GM19025 (cell line): ENCODE results near the gene KIF18A.
"Not testable (repeated sequence)": the region's sequence is repeated elsewhere in the genome, so short reads cannot be mapped to it uniquely, and the experiment has no call there.

ENCODE experiments used
- ATAC-seq: cut with Tn5 transposase; IDR thresholded peaks from one replicate; pipeline ENCODE4 v1.9.1; 2021; ENCODE audit warnings: mild to moderate bottlenecking, low read depth, moderate library complexity; ENCODE audit not compliant: unreplicated experiment

The KIF18A gene

DNA sequence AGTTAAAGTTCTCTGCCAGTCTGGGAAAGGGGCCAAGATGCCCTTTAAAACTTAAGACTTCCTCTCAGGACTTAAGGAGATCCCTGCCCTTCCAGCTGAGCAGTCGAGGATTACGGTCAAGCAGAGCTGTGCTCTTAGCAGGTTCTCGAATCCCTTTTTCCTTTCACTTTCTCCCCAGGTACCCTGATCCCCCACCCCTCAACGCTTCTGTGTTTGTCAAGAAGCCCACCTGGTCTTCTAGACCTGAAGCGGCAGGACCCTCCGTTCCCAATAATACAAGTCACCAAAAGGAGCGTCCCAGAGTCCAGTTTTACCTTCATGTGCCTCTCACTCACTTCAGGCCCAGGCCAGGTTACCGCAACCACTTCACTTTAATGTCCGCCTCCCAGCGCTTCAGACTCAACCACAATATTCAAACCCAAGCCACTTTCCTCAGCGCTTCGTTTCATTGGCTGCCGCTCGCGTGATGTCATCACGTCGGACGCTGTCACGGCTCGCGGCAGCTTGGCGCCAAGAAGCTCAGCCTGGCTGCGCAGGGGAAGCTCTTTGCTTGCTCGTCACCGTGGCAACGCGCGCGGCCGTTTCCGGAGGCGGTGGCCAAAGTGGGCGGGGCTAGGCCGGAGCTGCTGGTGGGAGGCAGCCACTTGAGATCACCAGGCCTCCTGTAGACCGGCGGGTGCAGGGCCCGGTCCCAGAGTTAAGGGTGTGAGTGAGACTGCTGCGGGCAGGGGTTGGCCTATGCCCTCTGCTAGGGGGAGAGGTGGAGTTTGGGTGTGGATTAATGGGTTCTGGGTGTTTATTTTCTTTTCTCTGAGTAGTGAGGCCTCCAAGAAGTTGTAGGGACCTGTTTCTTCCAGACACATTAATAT is at the start of gene KIF18A, which contains the start of gene METTL15:
Gene KIF18A, minus strand, starts transcription at position 407 of the 869 bp plus-strand sequence. CDS start 10,209 bp downstream, outside the sequence.
Gene METTL15, plus strand, starts transcription at position 639 of the 869 bp plus-strand sequence. CDS start 4,947 bp downstream, outside the sequence.
- peak; percentile 96 for ATAC-seq

- no peak for ATAC-seq
Measured at GRCh38 chr11:28153586-28153985, 45.6 kb upstream of the KIF18A start.

- ATAC-seq: no peak
Measured at GRCh38 chr11:28152743-28153142, 44.8 kb upstream of the KIF18A start.

- no peak for ATAC-seq
Measured at GRCh38 chr11:28146123-28146751, 38.3 kb upstream of the KIF18A start.

GRCh38 chr11:28144808-28145207 is 36.9 kb upstream of the KIF18A start:
- no peak for ATAC-seq

DNA sequence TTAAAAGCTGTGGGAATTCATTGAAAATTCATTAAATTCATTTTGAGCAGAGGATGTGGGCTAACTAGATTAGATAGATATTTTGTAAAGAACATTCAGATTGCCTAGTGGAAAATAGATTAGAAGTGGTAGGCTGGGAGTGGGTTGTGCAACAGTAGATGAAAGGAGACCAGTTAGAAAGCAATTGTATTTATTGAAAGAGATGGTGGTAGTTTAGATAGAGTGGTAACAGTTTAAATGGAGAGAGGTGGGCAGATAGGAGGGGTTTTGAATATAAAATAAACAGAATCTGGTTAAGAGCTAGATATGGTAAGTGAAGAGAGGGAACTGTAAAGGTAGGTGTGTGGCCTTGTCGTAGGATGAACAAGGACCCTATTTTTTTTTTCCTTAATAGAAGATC is 34.8 kb upstream of the KIF18A start:
- no peak for ATAC-seq

DNA sequence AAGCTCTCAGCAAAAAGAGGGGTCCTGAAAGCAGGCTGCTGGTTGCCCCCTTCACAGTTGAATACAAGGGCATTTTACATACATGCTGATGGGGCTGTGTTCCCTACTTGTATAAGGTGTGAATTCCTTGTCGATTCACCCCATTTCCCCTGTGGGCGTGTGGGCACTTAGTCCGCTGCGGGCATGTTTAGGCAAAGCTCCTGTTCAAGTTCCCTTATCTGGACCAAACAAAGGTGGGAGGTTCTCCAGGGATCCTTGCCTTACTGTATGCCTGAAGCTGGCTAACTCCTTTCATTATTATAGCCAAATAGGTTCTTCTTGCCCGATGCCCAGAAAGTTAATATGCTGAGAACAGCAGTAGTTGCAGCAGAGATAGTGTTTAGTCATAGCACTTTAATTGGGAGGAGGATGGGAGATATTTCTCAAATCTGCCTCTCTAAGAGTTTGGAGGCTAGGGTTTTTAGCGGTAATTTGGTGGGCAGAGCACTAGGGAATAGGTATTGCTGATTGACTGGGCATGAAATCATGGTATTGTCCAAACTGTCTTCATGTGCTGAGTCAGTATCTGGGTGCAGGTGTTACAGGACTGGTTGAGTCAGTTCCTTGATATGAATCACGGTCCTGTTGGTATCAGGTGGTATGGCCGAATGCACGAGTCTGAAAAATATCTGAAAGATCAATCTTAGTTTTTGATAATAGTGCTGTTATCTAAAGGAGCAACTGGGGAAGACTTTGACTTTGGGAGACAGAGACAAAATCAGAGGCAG is 32.9 kb upstream of the KIF18A start:
- ATAC-seq: no peak

- ATAC-seq: no peak
Measured at GRCh38 chr11:28139841-28140415, 32.0 kb upstream of the KIF18A start.

GRCh38 chr11:28137832-28138231 is 29.9 kb upstream of the KIF18A start:
- ATAC-seq: no peak

GRCh38 chr11:28137366-28137765 is 29.4 kb upstream of the KIF18A start:
- no peak for ATAC-seq

- not testable (repeated sequence) for ATAC-seq
Measured at GRCh38 chr11:28136157-28136556, 28.2 kb upstream of the KIF18A start.

GRCh38 chr11:28133146-28133545 is 25.2 kb upstream of the KIF18A start:
- no peak for ATAC-seq

GRCh38 chr11:28132548-28132947 is 24.6 kb upstream of the KIF18A start:
- no peak for ATAC-seq

GRCh38 chr11:28123151-28123581 is 15.2 kb upstream of the KIF18A start:
- no peak for ATAC-seq

DNA sequence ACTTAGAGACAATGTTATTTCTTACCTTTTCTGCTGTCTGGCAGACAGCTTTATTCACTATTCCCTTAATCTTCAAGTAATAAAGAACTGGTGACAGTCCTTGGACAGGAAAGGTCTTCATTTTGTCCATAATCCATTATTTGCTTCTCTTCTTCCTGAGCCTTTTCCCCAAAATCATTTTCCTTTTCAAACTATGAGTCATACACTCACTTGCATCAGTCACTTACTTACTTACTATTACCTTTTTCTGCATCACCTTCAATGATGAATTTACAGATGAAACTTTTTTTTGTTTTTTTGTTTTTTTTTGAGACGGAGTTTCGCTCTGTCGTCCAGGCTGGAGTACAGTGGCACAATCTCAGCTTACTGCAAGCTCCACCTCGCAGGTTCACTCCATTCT is 9.8 kb upstream of the KIF18A start:
- ATAC-seq: no peak

- no peak for ATAC-seq
Measured at GRCh38 chr11:28114731-28115130, 6.8 kb upstream of the KIF18A start.

GRCh38 chr11:28114116-28114515 is 6.2 kb upstream of the KIF18A start:
- no peak for ATAC-seq

GRCh38 chr11:28110821-28111200 is 2.9 kb upstream of the KIF18A start:
- ATAC-seq: no peak

DNA sequence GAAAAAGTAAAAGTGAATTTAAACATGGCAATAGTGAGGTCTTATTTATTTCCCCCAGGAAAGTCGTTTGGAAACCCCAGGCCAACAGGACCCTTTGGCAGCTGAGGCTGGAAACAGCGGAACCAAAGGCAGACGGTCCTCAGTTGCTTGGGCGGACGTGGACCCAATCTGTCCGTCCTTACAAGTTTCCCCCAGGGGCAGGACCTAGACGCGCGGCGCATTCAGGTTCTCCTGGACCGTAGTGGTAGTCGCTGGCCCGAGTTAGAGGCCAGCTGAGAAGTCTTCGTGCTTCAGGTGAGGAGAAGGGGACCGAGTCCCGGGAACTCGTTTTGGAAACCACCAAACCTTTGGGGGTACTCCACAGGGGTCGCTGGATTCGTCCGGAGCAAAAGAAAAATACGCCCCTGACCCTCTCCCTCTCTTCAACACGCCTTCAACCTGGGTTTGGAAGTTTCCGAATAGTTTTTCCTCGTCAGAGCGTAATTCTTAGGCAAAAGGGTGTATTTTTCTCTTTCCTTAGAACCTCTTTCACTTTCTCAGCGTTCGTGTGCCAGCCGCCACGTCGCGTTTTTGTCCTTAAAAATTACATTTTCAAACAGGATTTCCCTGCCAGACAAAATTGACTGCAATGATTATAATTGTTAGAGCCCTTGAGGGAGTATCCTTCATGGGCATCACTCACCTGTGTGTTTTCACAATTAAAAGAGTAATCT is 2.3 kb upstream of the KIF18A start:
- peak; percentile 24 for ATAC-seq

GRCh38 chr11:28108958-28109357 is 1.0 kb upstream of the KIF18A start:
- ATAC-seq: no peak
